ENCODE measurements around the gene FMNL2. TPM values are rescaled to one million over a fixed set of nuclear protein-coding genes. Genes with fewer than 3 reads are reported as not detected.

The FMNL2 gene
- total RNA-seq, 1 experiment from 2014 or later: 43.1 TPM

DNA sequence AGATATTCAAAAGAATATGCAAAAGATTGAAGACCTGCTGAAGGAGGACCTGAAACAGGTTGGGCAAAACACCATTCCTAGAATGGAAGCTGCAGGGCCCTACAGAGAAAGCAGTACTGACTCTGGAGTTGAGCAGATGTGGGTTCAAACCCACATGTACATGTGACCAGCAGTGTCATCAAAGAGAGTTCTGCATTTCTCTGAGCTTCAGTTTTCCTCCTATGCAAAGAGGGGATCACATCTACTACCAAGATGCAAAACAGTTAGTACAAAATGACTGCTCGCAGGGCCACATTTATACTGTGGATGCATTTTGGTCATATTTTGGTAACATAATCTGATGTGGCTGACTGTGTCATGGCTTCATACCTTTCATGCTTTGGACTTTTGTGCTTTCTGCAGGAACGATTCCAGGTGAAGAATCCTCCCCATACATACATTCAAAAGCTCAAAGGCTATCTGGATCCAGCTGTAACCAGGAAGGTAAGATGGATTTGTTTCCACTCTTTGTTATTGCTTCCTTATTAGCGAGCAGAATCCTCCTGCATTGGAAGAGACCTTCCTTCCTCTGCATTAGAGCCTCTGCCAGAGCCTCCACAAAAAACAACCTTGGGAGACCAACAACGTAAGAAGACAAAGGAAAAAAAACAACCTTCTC is 207.5 kb downstream of the FMNL2 start:
- Histone ChIP-seq H3K9me3 (ENCODE audit: low read depth, low read length, poor library complexity, severe bottlenecking) (no peaks in the 10 kb centered on the region), H3K36me3 (ENCODE audit: insufficient read depth, low read length, poor library complexity, severe bottlenecking) (no peaks in the 10 kb centered on the region), H3K4me1 (ENCODE audit: insufficient read depth, low read length, poor library complexity, severe bottlenecking) (peaks cover 27% of the 10 kb centered on the region), H3K27ac (ENCODE audit: low read depth, low read length, poor library complexity, severe bottlenecking) (no peak overlapping the region), H3K4me3 (ENCODE audit: low read depth, low read length, poor library complexity, severe bottlenecking) (no peak overlapping the region), H3K27me3 (replicated peaks; ENCODE audit: insufficient read depth, low read depth, low read length, poor library complexity) (no peaks in the 10 kb centered on the region)
- POLR2A ChIA-PET (ENCODE audit: low non-redundant PET): no interaction called here
- no peak for DNase-seq (ENCODE audit: low spot score)
- BruUV-seq (replicated peaks): no TSS peak
- intact Hi-C loops (cut with micrococcal nuclease; ENCODE audit: unreplicated experiment): no loop called here
- CTCF ChIA-PET: no interaction called here
- no peak for TF ChIP-seq EZH2 (IDR thresholded peaks at IDR 0.05; ENCODE audit: borderline replicate concordance, low read depth, low read length, poor library complexity, severe bottlenecking)
- TF ChIP-seq, protein P1, sequence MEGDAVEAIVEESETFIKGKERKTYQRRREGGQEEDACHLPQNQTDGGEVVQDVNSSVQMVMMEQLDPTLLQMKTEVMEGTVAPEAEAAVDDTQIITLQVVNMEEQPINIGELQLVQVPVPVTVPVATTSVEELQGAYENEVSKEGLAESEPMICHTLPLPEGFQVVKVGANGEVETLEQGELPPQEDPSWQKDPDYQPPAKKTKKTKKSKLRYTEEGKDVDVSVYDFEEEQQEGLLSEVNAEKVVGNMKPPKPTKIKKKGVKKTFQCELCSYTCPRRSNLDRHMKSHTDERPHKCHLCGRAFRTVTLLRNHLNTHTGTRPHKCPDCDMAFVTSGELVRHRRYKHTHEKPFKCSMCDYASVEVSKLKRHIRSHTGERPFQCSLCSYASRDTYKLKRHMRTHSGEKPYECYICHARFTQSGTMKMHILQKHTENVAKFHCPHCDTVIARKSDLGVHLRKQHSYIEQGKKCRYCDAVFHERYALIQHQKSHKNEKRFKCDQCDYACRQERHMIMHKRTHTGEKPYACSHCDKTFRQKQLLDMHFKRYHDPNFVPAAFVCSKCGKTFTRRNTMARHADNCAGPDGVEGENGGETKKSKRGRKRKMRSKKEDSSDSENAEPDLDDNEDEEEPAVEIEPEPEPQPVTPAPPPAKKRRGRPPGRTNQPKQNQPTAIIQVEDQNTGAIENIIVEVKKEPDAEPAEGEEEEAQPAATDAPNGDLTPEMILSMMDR (conservative IDR thresholded peaks at IDR 0.05; ENCODE audit: low read depth, low read length): no peak

DNA sequence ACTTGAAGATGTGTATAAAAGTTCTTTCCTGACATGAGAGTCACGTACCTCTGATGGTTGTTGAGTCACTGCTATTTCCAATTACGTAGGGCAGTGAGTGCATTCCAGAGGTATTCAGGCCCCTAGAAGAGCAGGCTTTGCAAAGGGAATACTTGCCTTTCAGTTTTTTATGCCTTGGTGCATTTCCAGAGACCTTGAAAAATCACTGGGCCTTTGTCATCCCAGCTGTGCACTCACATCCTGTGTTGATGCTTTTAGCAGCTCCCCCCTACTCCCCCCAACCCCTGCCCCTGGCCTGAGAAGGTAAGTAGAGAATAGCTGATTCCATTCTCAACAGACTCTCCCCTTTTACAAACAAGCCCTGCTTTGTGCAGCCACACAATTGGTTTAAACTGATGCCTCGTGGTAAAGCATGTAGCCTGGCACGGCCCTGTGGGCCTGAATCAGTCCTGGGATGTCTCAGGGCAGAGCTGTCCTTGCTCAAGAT is 208.1 kb downstream of the FMNL2 start:
- Histone ChIP-seq H3K27me3 (replicated peaks; ENCODE audit: insufficient read depth, low read depth, low read length, poor library complexity) (no peaks in the 10 kb centered on the region), H3K36me3 (ENCODE audit: insufficient read depth, low read length, poor library complexity, severe bottlenecking) (no peaks in the 10 kb centered on the region), H3K4me3 (ENCODE audit: low read depth, low read length, poor library complexity, severe bottlenecking) (no peak overlapping the region), H3K4me1 (ENCODE audit: insufficient read depth, low read length, poor library complexity, severe bottlenecking) (peaks cover 21% of the 10 kb centered on the region), H3K9me3 (ENCODE audit: low read depth, low read length, poor library complexity, severe bottlenecking) (no peaks in the 10 kb centered on the region), H3K27ac (ENCODE audit: low read depth, low read length, poor library complexity, severe bottlenecking) (no peak overlapping the region)
- intact Hi-C loops (cut with micrococcal nuclease; ENCODE audit: unreplicated experiment): no loop called here
- ChIA-PET CTCF (no interaction called here), POLR2A (ENCODE audit: low non-redundant PET) (no interaction called here)
- TF ChIP-seq, protein P1 (conservative IDR thresholded peaks at IDR 0.05; ENCODE audit: low read depth, low read length): no peak
- no peak for TF ChIP-seq EZH2 (IDR thresholded peaks at IDR 0.05; ENCODE audit: borderline replicate concordance, low read depth, low read length, poor library complexity, severe bottlenecking)
- no TSS peak for BruUV-seq (replicated peaks)
- DNase-seq (ENCODE audit: low spot score): peak; percentile 53

DNA sequence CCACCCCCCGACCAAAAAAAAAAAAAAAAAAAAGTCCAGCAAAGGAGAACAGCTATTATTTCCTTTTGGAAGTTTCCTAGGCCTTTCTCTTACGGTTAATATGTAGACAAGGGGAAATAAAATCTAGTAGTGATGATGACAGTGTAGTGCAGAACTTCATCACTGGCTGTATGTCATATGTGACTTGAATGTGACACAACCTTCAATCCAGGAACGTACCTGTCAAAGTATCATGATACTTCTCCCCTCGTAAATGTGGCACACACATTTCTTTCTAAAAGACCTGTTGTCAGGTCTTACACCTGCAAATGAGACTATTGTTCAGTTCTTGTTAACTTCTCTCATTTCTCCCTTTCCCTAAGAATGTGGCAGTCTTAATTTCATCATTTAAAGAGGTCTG is 208.7 kb downstream of the FMNL2 start:
- peaks cover 19% of the 10 kb centered on the region for H3K4me1 ChIP-seq (ENCODE audit: insufficient read depth, low read length, poor library complexity, severe bottlenecking)
- ChIA-PET POLR2A (ENCODE audit: low non-redundant PET) (no interaction called here), CTCF (no interaction called here)
- no peak for DNase-seq (ENCODE audit: low spot score)
- no peak overlapping the region for H3K4me3 ChIP-seq (ENCODE audit: low read depth, low read length, poor library complexity, severe bottlenecking)
- no peaks in the 10 kb centered on the region for H3K27me3 ChIP-seq (replicated peaks; ENCODE audit: insufficient read depth, low read depth, low read length, poor library complexity)
- intact Hi-C loops (cut with micrococcal nuclease; ENCODE audit: unreplicated experiment): no loop called here
- H3K27ac ChIP-seq (ENCODE audit: low read depth, low read length, poor library complexity, severe bottlenecking): no peak overlapping the region
- TF ChIP-seq, protein P1 (conservative IDR thresholded peaks at IDR 0.05; ENCODE audit: low read depth, low read length): no peak
- no peak for TF ChIP-seq EZH2 (IDR thresholded peaks at IDR 0.05; ENCODE audit: borderline replicate concordance, low read depth, low read length, poor library complexity, severe bottlenecking)
- no peaks in the 10 kb centered on the region for H3K9me3 ChIP-seq (ENCODE audit: low read depth, low read length, poor library complexity, severe bottlenecking)
- H3K36me3 ChIP-seq (ENCODE audit: insufficient read depth, low read length, poor library complexity, severe bottlenecking): no peaks in the 10 kb centered on the region
- BruUV-seq (replicated peaks): no TSS peak

All from A673 (cell line).